H1 (cell line): ENCODE data around the gene PKD2. TPM values are rescaled to one million over a fixed set of nuclear protein-coding genes. Genes with fewer than 3 reads are reported as not detected.

Experiments
- CTCF ChIA-PET: fragments of 300-600 bp; sonication (Branson Sonifier 250); formaldehyde crosslinking; loops from one replicate; lab custom pipeline; 2021; ENCODE audit not compliant: partially characterized antibody; lab: Charles Lee
- POLR2A ChIA-PET: fragments of 300-600 bp; sonication (Branson Sonifier 250); formaldehyde crosslinking; loops from one replicate; lab custom pipeline; 2021; ENCODE audit warnings: inconsistent platforms; ENCODE audit not compliant: partially characterized antibody; lab: Charles Lee
- DNase-seq, 2 experiments: peaks; one replicate each; pipeline versions ENCODE4 v3.0.0 to v3.0.0-alpha.2; 2010 to 2022; ENCODE audit warnings: low spot score in 2 of 2, low read depth in 1 of 2, mixed read lengths in 1 of 2
- FAIRE-seq: peaks from 2 replicates; lab custom pipeline; 2011; peaks lifted over from hg19 to GRCh38; lab: Jason Lieb, UNC
- H2AFZ ChIP-seq: 2 replicates; pipeline ENCODE4 v1.8.1; 2012; ENCODE audit warnings: low read length, inconsistent platforms
- H2AK5ac ChIP-seq: 2 replicates; pipeline ENCODE4 v1.6.1; 2013; ENCODE audit warnings: low read depth, low read length
- H2BK120ac ChIP-seq: replicated peaks from 2 replicates; pipeline ENCODE3; 2013; ENCODE audit warnings: low read depth, low read length, inconsistent platforms
- H2BK12ac ChIP-seq: 2 replicates; pipeline ENCODE4 v1.6.1; 2013; ENCODE audit warnings: low read depth, low read length
- H2BK15ac ChIP-seq: 2 replicates; pipeline ENCODE4 v1.6.1; 2013; ENCODE audit warnings: low read length
- H2BK20ac ChIP-seq: 2 replicates; pipeline ENCODE4 v1.6.1; 2013; ENCODE audit warnings: low read length
- H2BK5ac ChIP-seq: 2 replicates; pipeline ENCODE4 v1.6.1; 2013; ENCODE audit warnings: low read depth, low read length
- H3K14ac ChIP-seq: 2 replicates; pipeline ENCODE4 v1.6.1; 2013; ENCODE audit warnings: inconsistent platforms; ENCODE audit not compliant: insufficient read length
- H3K18ac ChIP-seq: 2 replicates; pipeline ENCODE4 v1.6.1; 2013; ENCODE audit warnings: low read length; ENCODE audit errors: extremely low read depth
- H3K23ac ChIP-seq: 2 replicates; pipeline ENCODE4 v1.6.1; 2013; ENCODE audit warnings: inconsistent platforms; ENCODE audit not compliant: insufficient read length
- H3K23me2 ChIP-seq: 2 replicates; pipeline ENCODE4 v1.6.1; 2013; ENCODE audit warnings: low read depth, low read length
- H3K27ac ChIP-seq: 2 replicates; pipeline ENCODE4 v1.6.1; 2011; ENCODE audit warnings: low read depth, low read length, inconsistent platforms
- H3K27me3 ChIP-seq, 4 experiments: replicated peaks in 1 of 4; 1 replicate in 1 of 4; 2 replicates in 3 of 4; pipeline versions ENCODE4 v1.6.1 to v1.8.1; 2011 to 2013; ENCODE audit warnings: low read length in 3 of 4, mild to moderate bottlenecking in 3 of 4, inconsistent platforms in 2 of 4, mixed read lengths in 2 of 4, moderate library complexity in 1 of 4; ENCODE audit not compliant: control insufficient read depth in 3 of 4, insufficient read depth in 3 of 4; ENCODE audit errors: extremely low read depth in 1 of 4
- H3K36me3 ChIP-seq, 4 experiments: 2 replicates each; pipeline versions ENCODE4 v1.6.1 to v1.8.1; 2011 to 2013; ENCODE audit warnings: mild to moderate bottlenecking in 4 of 4, low read length in 3 of 4, moderate library complexity in 2 of 4, control low read depth in 1 of 4, inconsistent platforms in 1 of 4; ENCODE audit not compliant: insufficient read depth in 4 of 4, control insufficient read depth in 2 of 4
- H3K4ac ChIP-seq: replicated peaks from 2 replicates; pipeline ENCODE3; 2013; ENCODE audit warnings: low read length, low read depth, mixed read lengths, inconsistent platforms; ENCODE audit not compliant: insufficient read length
- H3K4me1 ChIP-seq, 4 experiments: replicated peaks in 1 of 4; 1 replicate in 1 of 4; 2 replicates in 3 of 4; pipeline versions ENCODE4 v1.6.1 to v1.8.1; 2011 to 2013; ENCODE audit warnings: low read length in 3 of 4, inconsistent platforms in 2 of 4, mixed read lengths in 1 of 4; ENCODE audit not compliant: insufficient read depth in 4 of 4, control insufficient read depth in 3 of 4
- H3K4me2 ChIP-seq, 2 experiments: 2 replicates each; pipeline versions ENCODE4 v1.6.1 to v1.8.1; 2011 to 2013; ENCODE audit warnings: low read depth in 2 of 2, low read length in 2 of 2, control low read depth in 1 of 2, inconsistent platforms in 1 of 2, mild to moderate bottlenecking in 1 of 2; ENCODE audit not compliant: insufficient read depth in 1 of 2
- H3K4me3 ChIP-seq, 4 experiments: fragments of 200-600, 300-600 bp in 1 of 4; sonication (generic), shearing (Covaris generic), sonication (Bioruptor Twin) in 1 of 4; 2 replicates each; pipeline versions ENCODE4 v1.5.1 to v1.8.1; 2011 to 2016; ENCODE audit warnings: low read length in 4 of 4, low read depth in 3 of 4, control low read depth in 2 of 4, inconsistent platforms in 2 of 4, mild to moderate bottlenecking in 2 of 4, mixed read lengths in 1 of 4, moderate library complexity in 1 of 4; ENCODE audit not compliant: insufficient read depth in 2 of 4; ENCODE audit errors: extremely low read depth in 1 of 4
- H3K56ac ChIP-seq: replicated peaks from 2 replicates; pipeline ENCODE3; 2013; ENCODE audit warnings: low read depth, mild to moderate bottlenecking, mixed read lengths, low read length, inconsistent platforms; ENCODE audit not compliant: insufficient read length
- H3K79me1 ChIP-seq: 2 replicates; pipeline ENCODE4 v1.6.1; 2013; ENCODE audit warnings: low read depth, low read length, control low read depth
- H3K79me2 ChIP-seq, 2 experiments: 2 replicates each; pipeline versions ENCODE4 v1.6.1 to v1.8.1; 2012 to 2013; ENCODE audit warnings: low read length in 2 of 2, mild to moderate bottlenecking in 2 of 2, inconsistent platforms in 1 of 2; ENCODE audit not compliant: insufficient read depth in 2 of 2, control insufficient read depth in 1 of 2
- H3K9ac ChIP-seq, 4 experiments: replicated peaks in 1 of 4; 1 replicate in 1 of 4; 2 replicates in 3 of 4; pipeline versions ENCODE4 v1.6.1 to v1.8.1; 2011 to 2013; ENCODE audit warnings: low read depth in 3 of 4, low read length in 3 of 4, control low read depth in 2 of 4, mild to moderate bottlenecking in 2 of 4, moderate library complexity in 2 of 4, inconsistent platforms in 1 of 4; ENCODE audit errors: extremely low read depth in 1 of 4
- H3K9me3 ChIP-seq, 2 experiments: 2 replicates each; pipeline versions ENCODE4 v1.6.1 to v1.8.1; 2012 to 2013; ENCODE audit warnings: mild to moderate bottlenecking in 2 of 2, moderate library complexity in 2 of 2, control low read depth in 1 of 2, inconsistent platforms in 1 of 2, low read depth in 1 of 2, low read length in 1 of 2, mixed read lengths in 1 of 2; ENCODE audit not compliant: insufficient read depth in 2 of 2
- H4K20me1 ChIP-seq, 2 experiments: replicated peaks in 1 of 2; 2 replicates each; pipeline versions ENCODE3 to v1.8.1; 2011 to 2013; ENCODE audit warnings: inconsistent platforms in 2 of 2, low read length in 2 of 2, mild to moderate bottlenecking in 1 of 2; ENCODE audit not compliant: insufficient read depth in 2 of 2, control insufficient read depth in 1 of 2
- H4K5ac ChIP-seq: 2 replicates; pipeline ENCODE4 v1.6.1; 2013; ENCODE audit warnings: low read length, low read depth, mixed read lengths, inconsistent platforms; ENCODE audit not compliant: insufficient read length
- H4K8ac ChIP-seq: 2 replicates; pipeline ENCODE4 v1.8.0; 2013; ENCODE audit warnings: mild to moderate bottlenecking, moderate library complexity, low read length, inconsistent platforms; ENCODE audit not compliant: insufficient read depth; ENCODE audit errors: extremely low read depth
- H4K91ac ChIP-seq: replicated peaks from 2 replicates; pipeline ENCODE3; 2013; ENCODE audit warnings: low read length, mixed read lengths, inconsistent platforms; ENCODE audit not compliant: insufficient read length
- ATF3 ChIP-seq: IDR thresholded peaks from 2 replicates; pipeline ENCODE4 v1.6.1; 2011; ENCODE audit warnings: low read depth, mild to moderate bottlenecking, low read length; ENCODE audit not compliant: insufficient read depth
- WGBS, 2 experiments: shearing (Covaris generic) in 1 of 2; methylation state at CpG; one replicate each; pipeline versions ENCODE4 v1.1.6 to v1.1.7; 2013 to 2015; ENCODE audit warnings: low lambda C conversion rate in 2 of 2, mixed read lengths in 2 of 2, inconsistent platforms in 1 of 2, low coverage in 1 of 2, missing lambda C conversion rate in 1 of 2; ENCODE audit not compliant: insufficient replicate concordance in 2 of 2, insufficient coverage in 1 of 2, insufficient read length in 1 of 2; ENCODE audit errors: extremely low coverage in 1 of 2, missing lambda C conversion rate in 1 of 2; 5-methylcytosine and 5-hydroxymethylcytosine counted together
- polyA plus RNA-seq, 7 experiments: library from polyadenylated mRNA; depleted of rRNA in 3 of 7; stranded (reverse) in 5 of 7; unstranded in 2 of 7; fragments of >200 nt in 5 of 7; fragments of 200-250 nt in 2 of 7; gene quantifications; 1 replicate in 5 of 7; 2 replicates in 1 of 7; 4 replicates in 1 of 7; pipeline versions ENCODE4 v1.2.1 to v1.2.3, GENCODE V29; 2011 to 2013; ENCODE audit warnings: missing spikeins in 2 of 7, mixed read lengths in 2 of 7
- total RNA-seq: library from RNA; stranded (reverse); fragmentation: NEBNext Ultra II Directional; extraction: Animal tissue kit (Norgen Biotek cat#: 25700); gene quantifications from 2 replicates; pipeline ENCODE4 v1.2.1, GENCODE V29; 2021

Gene PKD2
- total and polyA plus RNA-seq, 2 of the 8 experiments (the other 6 are each of a cell fraction or from before 2014, with no cell fraction given): 16.0 to 32.0 TPM

- H3K9me3 ChIP-seq: no peaks in the 10 kb centered on the region
- FAIRE-seq (no peak), DNase-seq (no peak)
- H3K14ac ChIP-seq: no peak overlapping the region
- H3K27ac ChIP-seq: no peak overlapping the region
- no peaks in the 10 kb centered on the region for H3K27me3 ChIP-seq
- H3K23me2 ChIP-seq: no peaks in the 10 kb centered on the region
- H2AK5ac ChIP-seq: no peak overlapping the region
- no peak overlapping the region for H4K5ac ChIP-seq
- H2BK120ac ChIP-seq: no peak overlapping the region
- 92% methylated on average over 7 of the region's 7 CpGs; no CpG with 5 or more reads in 1 of the 2 experiments for WGBS, 2 experiments
- H3K79me1 ChIP-seq: no peaks in the 10 kb centered on the region
- no peaks in the 10 kb centered on the region for H3K4me1 ChIP-seq
- POLR2A ChIA-PET: no interaction called here
- no peak overlapping the region for H3K56ac ChIP-seq
- H2BK20ac ChIP-seq: no peak overlapping the region
- CTCF ChIA-PET: no interaction called here
- H3K36me3 ChIP-seq: no peaks in the 10 kb centered on the region
- no peak overlapping the region for H3K4ac ChIP-seq
- H2BK15ac ChIP-seq: no peak overlapping the region
- H4K20me1 ChIP-seq: no peaks in the 10 kb centered on the region
- H3K79me2 ChIP-seq: no peaks in the 10 kb centered on the region
- H4K91ac ChIP-seq: no peak overlapping the region
- no peak overlapping the region for H3K18ac ChIP-seq
- no peak overlapping the region for H2BK5ac ChIP-seq
- no peak overlapping the region for H3K23ac ChIP-seq
- no peak overlapping the region for H2BK12ac ChIP-seq
- TF ChIP-seq ATF3: no peak
- TF ChIP-seq, all 59 proteins: peak for 0
- H2AFZ ChIP-seq: no peak overlapping the region
- H4K8ac ChIP-seq: no peak overlapping the region
- no peak overlapping the region for H3K4me3 ChIP-seq
- no peak overlapping the region for H3K9ac ChIP-seq
- H3K4me2 ChIP-seq: no peak overlapping the region
These were observed 94.6 kb downstream of the PKD2 start for GRCh38 chr4:88102026-88102425.
